ENCODE data around the gene PKLR.

- TF ChIP-seq REST (IDR thresholded peaks at IDR 0.05; ENCODE audit: low read depth) = no peak
- TF ChIP-seq SP1 (IDR thresholded peaks at IDR 0.05; ENCODE audit: low read depth) = no peak
- TF ChIP-seq SIN3A (IDR thresholded peaks at IDR 0.05; ENCODE audit: low read depth) = no peak
- TF ChIP-seq, protein P1, sequence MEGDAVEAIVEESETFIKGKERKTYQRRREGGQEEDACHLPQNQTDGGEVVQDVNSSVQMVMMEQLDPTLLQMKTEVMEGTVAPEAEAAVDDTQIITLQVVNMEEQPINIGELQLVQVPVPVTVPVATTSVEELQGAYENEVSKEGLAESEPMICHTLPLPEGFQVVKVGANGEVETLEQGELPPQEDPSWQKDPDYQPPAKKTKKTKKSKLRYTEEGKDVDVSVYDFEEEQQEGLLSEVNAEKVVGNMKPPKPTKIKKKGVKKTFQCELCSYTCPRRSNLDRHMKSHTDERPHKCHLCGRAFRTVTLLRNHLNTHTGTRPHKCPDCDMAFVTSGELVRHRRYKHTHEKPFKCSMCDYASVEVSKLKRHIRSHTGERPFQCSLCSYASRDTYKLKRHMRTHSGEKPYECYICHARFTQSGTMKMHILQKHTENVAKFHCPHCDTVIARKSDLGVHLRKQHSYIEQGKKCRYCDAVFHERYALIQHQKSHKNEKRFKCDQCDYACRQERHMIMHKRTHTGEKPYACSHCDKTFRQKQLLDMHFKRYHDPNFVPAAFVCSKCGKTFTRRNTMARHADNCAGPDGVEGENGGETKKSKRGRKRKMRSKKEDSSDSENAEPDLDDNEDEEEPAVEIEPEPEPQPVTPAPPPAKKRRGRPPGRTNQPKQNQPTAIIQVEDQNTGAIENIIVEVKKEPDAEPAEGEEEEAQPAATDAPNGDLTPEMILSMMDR (IDR thresholded peaks at IDR 0.05 in 2 of 3, conservative IDR thresholded peaks at IDR 0.05 in 1 of 3; ENCODE audit: borderline replicate concordance in 1 of 3, insufficient read depth in 1 of 3, low read depth in 2 of 3, low read length in 2 of 3) = no peak
- TF ChIP-seq POLR2AphosphoS5 (IDR thresholded peaks at IDR 0.05; ENCODE audit: low read depth, low read length) = no peak
- TF ChIP-seq POLR2A (IDR thresholded peaks at IDR 0.05; ENCODE audit: borderline replicate concordance, extremely low read depth, insufficient read depth, insufficient read length) = no peak
- no peak for TF ChIP-seq ZNF274 (IDR thresholded peaks at IDR 0.05; ENCODE audit: low read depth, low read length)
- no peak for TF ChIP-seq MAX (IDR thresholded peaks at IDR 0.05)
- no peak for TF ChIP-seq EZH2 (IDR thresholded peaks at IDR 0.05)
- no peak for TF ChIP-seq EZH2phosphoT487 (IDR thresholded peaks at IDR 0.05; ENCODE audit: borderline replicate concordance)
- TF ChIP-seq RAD21 (IDR thresholded peaks at IDR 0.05; ENCODE audit: low read depth) = no peak
- TF ChIP-seq YY1 (IDR thresholded peaks at IDR 0.05; ENCODE audit: extremely low read depth, insufficient replicate concordance, low read depth, low read length) = no peak
- no peak for TF ChIP-seq JUND (IDR thresholded peaks at IDR 0.05)
- no peak for TF ChIP-seq EGR1 (IDR thresholded peaks at IDR 0.05; ENCODE audit: low read depth)
Measured at GRCh38 chr1:155295183-155295941, 5.9 kb downstream of the PKLR start.
